GM06990 (cell line): ENCODE measurements around the gene PRKCB.

Source experiments
- DNase-seq: peaks from one replicate; pipeline ENCODE4 v3.0.0-alpha.2; 2011; ENCODE audit not compliant: insufficient read length; ENCODE audit errors: extremely low read depth
- H3K27me3 ChIP-seq: replicated peaks from 2 replicates; pipeline ENCODE4 v1.6.0; 2011; ENCODE audit warnings: low read length; ENCODE audit not compliant: control insufficient read depth, insufficient read depth
- H3K36me3 ChIP-seq: 2 replicates; pipeline ENCODE4 v1.5.1; 2011; ENCODE audit warnings: low read length; ENCODE audit not compliant: control insufficient read depth, insufficient read depth
- H3K4me3 ChIP-seq: replicated peaks from 2 replicates; pipeline ENCODE4 v1.5.1; 2011; ENCODE audit warnings: low read depth, mild to moderate bottlenecking, control low read depth, low read length
- CTCF ChIP-seq: IDR thresholded peaks from 2 replicates; pipeline ENCODE4 v1.5.1; 2011; ENCODE audit warnings: low read length, control low read depth, mild to moderate bottlenecking, inconsistent platforms; ENCODE audit not compliant: insufficient read depth, poor library complexity, severe bottlenecking

PRKCB gene

GRCh38 chr16:23821875-23822688 is 13.7 kb upstream of the PRKCB start:
- Histone ChIP-seq H3K36me3 (no peaks in the 10 kb centered on the region), H3K4me3 (no peak overlapping the region), H3K27me3 (no peaks in the 10 kb centered on the region; the same call in 1 of the 2 replicates)
- TF ChIP-seq CTCF, result no peak
- DNase-seq, result no peak

- DNase-seq, result no peak
- H3K4me3 ChIP-seq, result no peak overlapping the region
- TF ChIP-seq CTCF, result no peak
- H3K27me3 ChIP-seq, result no peaks in the 10 kb centered on the region; the same call in 1 of the 2 replicates
- no peaks in the 10 kb centered on the region for H3K36me3 ChIP-seq
Measured at GRCh38 chr16:23823475-23824384, 12.1 kb upstream of the PRKCB start.

GRCh38 chr16:23824909-23825308 is 10.9 kb upstream of the PRKCB start:
- DNase-seq, result no peak
- H3K27me3 ChIP-seq, result no peaks in the 10 kb centered on the region; the same call in 1 of the 2 replicates
- H3K4me3 ChIP-seq, result no peak overlapping the region
- H3K36me3 ChIP-seq, result no peaks in the 10 kb centered on the region
- TF ChIP-seq CTCF, result no peak

GRCh38 chr16:23826528-23827045 is 9.2 kb upstream of the PRKCB start:
- H3K27me3 ChIP-seq, result no peaks in the 10 kb centered on the region
- H3K4me3 ChIP-seq, result 0 out of 2 replicates have a peak overlapping the region, but pooled peaks have one; percentile 1
- TF ChIP-seq CTCF, result no peak
- peak; percentile 75 for DNase-seq
- no peaks in the 10 kb centered on the region for H3K36me3 ChIP-seq

- no peaks in the 10 kb centered on the region for H3K36me3 ChIP-seq
- no peak for TF ChIP-seq CTCF
- H3K4me3 ChIP-seq, result no peak overlapping the region
- DNase-seq, result no peak
- no peaks in the 10 kb centered on the region for H3K27me3 ChIP-seq
Measured at GRCh38 chr16:23827057-23827456, 8.7 kb upstream of the PRKCB start.
